GM12891 (cell line): ENCODE results near the gene PHF21A.

Experiments
- PAX5 ChIP-seq: IDR thresholded peaks from 2 replicates; pipeline ENCODE4 v1.6.1; 2011; ENCODE audit warnings: low read length, moderate library complexity, mild to moderate bottlenecking; ENCODE audit not compliant: insufficient read depth, severe bottlenecking
- POLR2A ChIP-seq: IDR thresholded peaks from 2 replicates; pipeline ENCODE4 v1.6.1; 2011; ENCODE audit warnings: low read depth, low read length, control low read depth
- POLR2AphosphoS5 ChIP-seq: IDR thresholded peaks from 2 replicates; pipeline ENCODE4 v1.6.1; 2011; ENCODE audit warnings: low read depth, low read length, control low read depth
- POU2F2 ChIP-seq: IDR thresholded peaks from 2 replicates; pipeline ENCODE4 v1.6.1; 2011; ENCODE audit warnings: low read depth, mild to moderate bottlenecking, control low read depth, low read length, moderate library complexity
- SPI1 ChIP-seq: IDR thresholded peaks from 2 replicates; pipeline ENCODE4 v1.6.1; 2011; ENCODE audit warnings: low read depth, low read length, control low read depth
- TAF1 ChIP-seq: IDR thresholded peaks from 2 replicates; pipeline ENCODE4 v1.6.1; 2011; ENCODE audit warnings: low read depth, low read length, control low read depth

DNA sequence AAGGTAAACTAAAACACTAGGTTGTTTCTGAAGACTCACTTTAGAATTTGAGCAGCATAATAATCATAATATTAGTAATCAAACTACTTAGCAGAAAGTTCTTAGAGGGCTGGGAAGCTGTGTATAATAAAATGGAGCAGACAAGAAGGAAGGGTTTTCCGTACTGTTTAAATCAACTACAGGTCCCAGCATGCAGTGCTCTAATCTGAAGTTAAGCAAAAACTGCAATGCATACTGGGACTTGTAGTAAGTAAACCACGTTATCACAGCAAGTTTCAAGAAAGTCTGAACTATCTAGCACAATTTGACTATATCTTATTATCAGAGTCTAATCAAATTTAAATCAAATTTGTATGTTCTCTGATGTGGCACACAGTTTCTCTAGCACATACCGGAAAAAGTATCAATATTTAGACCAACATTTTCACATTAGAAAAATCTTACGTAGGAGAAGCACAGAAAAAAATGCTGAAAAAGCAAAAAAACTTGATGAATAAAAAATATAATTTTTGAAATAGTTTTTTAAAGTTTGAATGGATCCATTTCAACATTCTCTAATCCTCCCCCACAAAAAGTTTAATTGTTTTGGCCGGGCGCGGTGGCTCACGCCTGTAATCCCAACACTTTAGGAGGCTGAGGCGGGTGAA is 8.2 kb downstream of the PHF21A start:
- no peak for TF ChIP-seq TAF1
- TF ChIP-seq POLR2A: no peak
- no peak for TF ChIP-seq SPI1
- no peak for TF ChIP-seq POLR2AphosphoS5
- no peak for TF ChIP-seq POU2F2
- TF ChIP-seq PAX5: no peak
